ENCODE results near the gene SRI. TPM values are rescaled to one million over a fixed set of nuclear protein-coding genes. Genes with fewer than 3 reads are reported as not detected.
A peak's percentile ranks its signal among the peaks of the same experiment; 100 is the strongest.

SRI gene
- total and polyA plus RNA-seq, 8 donors, result 18.6 to 78.1 (median 42.1) TPM

GRCh38 chr7:88208521-88208920 is 11.3 kb downstream of the SRI start:
- ATAC-seq (no peak), FAIRE-seq (no peak), DNase-seq (no peak)
- TF ChIP-seq, protein P1, sequence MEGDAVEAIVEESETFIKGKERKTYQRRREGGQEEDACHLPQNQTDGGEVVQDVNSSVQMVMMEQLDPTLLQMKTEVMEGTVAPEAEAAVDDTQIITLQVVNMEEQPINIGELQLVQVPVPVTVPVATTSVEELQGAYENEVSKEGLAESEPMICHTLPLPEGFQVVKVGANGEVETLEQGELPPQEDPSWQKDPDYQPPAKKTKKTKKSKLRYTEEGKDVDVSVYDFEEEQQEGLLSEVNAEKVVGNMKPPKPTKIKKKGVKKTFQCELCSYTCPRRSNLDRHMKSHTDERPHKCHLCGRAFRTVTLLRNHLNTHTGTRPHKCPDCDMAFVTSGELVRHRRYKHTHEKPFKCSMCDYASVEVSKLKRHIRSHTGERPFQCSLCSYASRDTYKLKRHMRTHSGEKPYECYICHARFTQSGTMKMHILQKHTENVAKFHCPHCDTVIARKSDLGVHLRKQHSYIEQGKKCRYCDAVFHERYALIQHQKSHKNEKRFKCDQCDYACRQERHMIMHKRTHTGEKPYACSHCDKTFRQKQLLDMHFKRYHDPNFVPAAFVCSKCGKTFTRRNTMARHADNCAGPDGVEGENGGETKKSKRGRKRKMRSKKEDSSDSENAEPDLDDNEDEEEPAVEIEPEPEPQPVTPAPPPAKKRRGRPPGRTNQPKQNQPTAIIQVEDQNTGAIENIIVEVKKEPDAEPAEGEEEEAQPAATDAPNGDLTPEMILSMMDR (IDR thresholded peaks at IDR 0.05), result no peak
- 89 to 92% methylated on average over 3 of the region's 3 CpGs for WGBS, 2 donors
- Histone ChIP-seq H3K4me3 (no peak overlapping the region), H3K36me3 (peaks cover 0 to 77% (median 49%) of the 10 kb centered on the region in 3 donors), H3K4me1 (no peaks in the 10 kb centered on the region), H3K27me3 (no peaks in the 10 kb centered on the region), H3K9me3 (no peaks in the 10 kb centered on the region), H3K27ac (no peak overlapping the region)
- intact Hi-C loops (cut with DNase I), result no loop called here

DNA sequence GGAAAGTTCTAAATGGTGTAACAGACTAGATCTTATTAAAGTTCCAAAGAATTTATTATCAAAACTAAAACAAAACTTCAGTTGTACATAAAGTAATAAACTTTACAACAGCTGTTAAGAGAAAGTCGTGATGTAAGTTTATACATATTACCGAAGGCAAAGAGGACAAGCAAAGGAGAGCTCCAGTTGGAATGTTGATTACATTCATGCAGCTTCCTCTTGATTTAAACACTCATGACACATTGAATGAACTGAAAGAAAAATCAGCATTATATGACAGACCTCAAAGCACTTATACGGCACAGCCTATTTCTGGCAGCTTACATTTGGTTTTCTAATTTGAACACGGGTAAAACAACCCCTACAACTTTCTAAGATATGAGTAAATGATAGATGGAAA is 13.6 kb downstream of the SRI start:
- 83 to 94% methylated on average over 4 of the region's 4 CpGs for WGBS, 2 donors

GRCh38 chr7:88205179-88205578 is 14.7 kb downstream of the SRI start:
- no peak overlapping the region for H3K4me3 ChIP-seq
- peaks cover 0 to 69% (median 46%) of the 10 kb centered on the region in 3 donors for H3K36me3 ChIP-seq
- no peak for FAIRE-seq
- H3K27me3 ChIP-seq, result no peaks in the 10 kb centered on the region
- H3K27ac ChIP-seq, result no peak overlapping the region
- intact Hi-C loops (cut with DNase I), result no loop called here
- H3K4me1 ChIP-seq, result no peaks in the 10 kb centered on the region
- no peak for ATAC-seq
- TF ChIP-seq, protein P1 (IDR thresholded peaks at IDR 0.05), result no peak
- DNase-seq, result no peak
- no peaks in the 10 kb centered on the region for H3K9me3 ChIP-seq

More for the DNA sequence above, 13.6 kb downstream of the SRI start:
- Histone ChIP-seq H3K4me1 (no peaks in the 10 kb centered on the region), H3K27ac (no peak overlapping the region), H3K36me3 (peaks cover 0 to 69% (median 49%) of the 10 kb centered on the region in 3 donors), H3K9me3 (no peaks in the 10 kb centered on the region), H3K4me3 (no peak overlapping the region), H3K27me3 (no peaks in the 10 kb centered on the region)
- FAIRE-seq, result peak; percentile 63
- TF ChIP-seq, protein P1 (IDR thresholded peaks at IDR 0.05), result no peak
- ATAC-seq, result no peak
- intact Hi-C loops (cut with DNase I), result no loop called here
- DNase-seq, result no peak

DNA sequence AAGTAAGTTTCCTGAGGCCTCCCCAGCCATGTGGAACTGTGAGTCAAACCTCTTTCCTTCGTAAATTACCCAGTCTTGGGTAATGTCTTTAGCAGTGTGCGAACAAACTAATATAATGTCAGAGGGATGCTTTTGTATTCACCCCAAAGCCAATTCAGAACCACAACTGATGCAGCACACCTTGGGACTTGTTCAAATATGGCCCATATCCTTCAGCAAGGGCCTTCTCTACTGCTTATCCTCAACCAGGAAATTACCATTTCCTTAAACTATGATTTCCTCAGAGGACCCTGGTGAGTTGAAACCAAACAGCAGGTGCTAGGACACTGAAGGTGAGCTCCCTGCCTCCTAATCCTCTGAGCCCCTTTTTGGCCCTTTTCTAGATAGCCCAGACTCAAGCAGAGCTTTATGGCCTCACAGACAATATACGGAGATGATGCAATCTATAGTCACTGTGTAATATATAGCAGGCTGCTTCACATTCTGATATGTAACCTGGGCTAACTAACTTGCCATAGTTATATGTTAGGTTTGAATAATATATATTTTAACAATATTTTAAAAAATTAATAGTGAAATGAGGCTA is 15.2 kb downstream of the SRI start:
- TF ChIP-seq, protein P1 (IDR thresholded peaks at IDR 0.05), result no peak
- Histone ChIP-seq H3K36me3 (peaks cover 0 to 64% (median 40%) of the 10 kb centered on the region in 3 donors), H3K4me1 (no peaks in the 10 kb centered on the region), H3K27ac (no peak overlapping the region), H3K9me3 (no peaks in the 10 kb centered on the region), H3K27me3 (no peaks in the 10 kb centered on the region), H3K4me3 (no peak overlapping the region)
- intact Hi-C loops (cut with DNase I), result no loop called here
- WGBS, 2 donors, result 96 to 97% methylated on average over 3 of the region's 3 CpGs
- no peak for ATAC-seq
- no peak for FAIRE-seq
- DNase-seq, result no peak

DNA sequence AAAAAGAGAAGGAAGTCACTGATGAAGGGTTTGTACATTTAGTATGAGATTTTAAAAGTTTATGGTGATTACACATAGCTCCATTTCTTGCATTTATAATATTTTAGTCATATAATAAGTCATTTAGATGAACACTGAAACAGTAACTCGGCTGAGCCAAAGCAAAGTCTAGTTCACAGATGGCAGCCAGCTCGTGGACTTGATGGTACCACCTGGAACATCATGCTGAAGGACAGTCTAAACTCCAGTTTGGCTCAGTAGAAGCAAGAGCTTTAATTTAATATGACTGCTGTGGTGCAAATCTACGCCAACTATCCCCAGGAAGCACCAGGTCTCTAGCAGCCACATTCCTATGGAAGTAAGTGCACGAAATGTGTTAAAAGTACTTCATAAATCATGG is 16.4 kb downstream of the SRI start:
- intact Hi-C loops (cut with DNase I), result no loop called here
- peaks cover 0 to 51% (median 29%) of the 10 kb centered on the region in 3 donors for H3K36me3 ChIP-seq
- FAIRE-seq (no peak), ATAC-seq (no peak), DNase-seq (no peak)
- no peaks in the 10 kb centered on the region for H3K27me3 ChIP-seq
- no peaks in the 10 kb centered on the region for H3K4me1 ChIP-seq
- H3K9me3 ChIP-seq, result no peaks in the 10 kb centered on the region
- WGBS, 2 donors, result 94 to 95% methylated on average over 4 of the region's 4 CpGs
- TF ChIP-seq, protein P1 (IDR thresholded peaks at IDR 0.05), result no peak
- H3K27ac ChIP-seq, result no peak overlapping the region
- no peak overlapping the region for H3K4me3 ChIP-seq

Measured in pancreas (tissue), 10 donors.